ENCODE results near the gene FGD4.

Gene FGD4

DNA sequence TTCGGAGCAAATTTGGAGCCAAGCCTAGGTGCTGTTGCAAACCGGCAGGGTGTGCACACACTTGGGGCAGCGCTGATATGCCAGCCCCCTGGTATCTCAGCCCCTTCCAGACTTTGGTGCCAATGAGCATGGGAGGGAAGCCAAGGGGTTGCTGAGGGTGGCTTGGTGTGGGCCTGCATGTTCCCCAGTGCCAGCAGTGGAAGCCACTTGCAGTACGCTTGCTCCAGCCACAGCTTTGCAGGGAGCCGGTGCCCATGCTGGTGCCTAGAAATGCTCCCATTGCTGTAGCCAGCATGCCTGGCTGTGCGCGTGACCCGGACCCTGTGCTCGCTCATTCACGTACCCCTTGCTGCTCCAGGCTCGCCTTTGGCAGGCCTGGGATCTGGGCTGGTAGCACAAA, 212.6 kb downstream of the FGD4 start:
- DNase-seq (ENCODE audit: low read depth): no peak

DNA sequence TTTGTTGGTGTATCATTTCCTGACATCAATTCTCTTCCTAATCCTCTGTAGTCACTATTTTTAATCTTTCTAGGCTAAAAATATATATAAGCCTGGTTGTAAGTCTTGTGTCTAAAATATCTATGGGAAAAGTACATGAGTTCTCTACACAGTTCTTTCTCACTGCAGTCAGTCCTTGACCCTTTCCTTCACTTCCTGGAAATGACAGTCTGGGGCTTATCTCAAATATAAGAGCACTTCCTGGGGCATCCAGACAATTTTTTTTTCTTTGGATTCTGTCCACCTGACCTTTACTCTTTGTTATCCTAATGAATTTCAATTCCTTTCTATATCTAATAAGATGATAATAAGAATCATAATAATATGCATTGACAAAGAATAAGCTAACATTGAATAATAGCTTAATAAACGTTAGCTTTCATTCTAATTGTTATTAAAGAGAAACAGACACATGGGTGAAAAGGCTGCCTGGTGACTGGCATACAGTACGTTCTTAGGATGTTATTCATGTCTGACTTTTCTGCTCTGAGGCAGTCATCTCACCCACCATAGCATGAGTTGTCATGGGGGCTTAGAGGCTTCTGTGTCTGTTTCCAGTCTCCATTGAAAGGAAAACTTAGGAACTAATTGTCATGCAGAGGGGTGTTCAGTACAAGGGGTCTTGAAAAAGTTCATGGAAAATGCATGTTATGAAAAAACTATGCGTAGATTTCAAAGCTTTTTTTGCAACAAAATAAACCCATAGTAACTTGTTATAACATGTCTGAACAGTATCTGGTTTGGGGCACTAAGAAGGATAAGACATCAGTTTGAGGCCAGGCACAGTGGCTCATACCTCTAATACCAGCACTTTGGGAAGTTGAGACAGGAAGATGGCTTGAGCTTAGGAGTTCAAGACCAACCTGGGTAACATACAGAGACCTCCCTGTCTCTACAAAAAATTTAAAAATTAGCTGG, 213.6 kb downstream of the FGD4 start:
- no peak for DNase-seq (ENCODE audit: low read depth)

DNA sequence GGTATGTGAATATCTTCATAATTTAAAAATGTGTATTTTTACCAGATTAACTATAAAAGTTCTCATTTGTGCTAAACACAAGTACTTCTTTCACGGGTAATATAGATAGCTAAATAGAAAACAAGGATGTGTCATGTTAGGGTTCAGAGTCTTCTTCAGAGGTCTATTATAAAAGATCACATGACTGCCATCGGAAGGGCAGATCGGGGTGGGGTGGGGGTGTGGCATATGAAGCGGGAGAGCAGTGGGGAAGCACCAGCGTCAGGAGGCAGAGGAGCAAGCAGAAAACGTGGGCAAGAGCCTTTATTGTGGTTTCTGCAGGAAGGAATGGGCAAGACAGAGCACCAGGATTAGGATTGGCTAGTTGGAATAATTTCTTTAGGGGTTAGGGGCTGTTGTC, 216.1 kb downstream of the FGD4 start:
- DNase-seq (ENCODE audit: low read depth): no peak

DNA sequence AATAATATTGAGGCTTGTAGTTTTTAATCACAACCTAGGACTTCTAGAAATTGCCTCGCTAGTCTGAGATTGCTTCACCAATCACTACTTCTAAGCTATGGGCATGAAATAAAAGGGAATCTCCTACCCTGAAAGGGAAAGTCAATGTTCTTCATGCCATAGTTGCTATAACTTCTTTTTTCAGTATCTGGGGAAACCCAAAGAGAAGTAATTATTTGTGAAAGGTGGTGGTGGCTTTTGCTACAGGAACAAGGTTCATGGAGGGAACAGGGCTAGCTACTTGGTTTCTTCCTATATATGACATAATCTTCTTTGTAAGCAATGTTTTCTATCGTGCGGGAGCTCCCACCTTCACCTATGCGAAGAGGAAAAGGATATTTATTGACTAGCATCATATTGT, 218.2 kb downstream of the FGD4 start:
- no peak for DNase-seq (ENCODE audit: low read depth)

DNA sequence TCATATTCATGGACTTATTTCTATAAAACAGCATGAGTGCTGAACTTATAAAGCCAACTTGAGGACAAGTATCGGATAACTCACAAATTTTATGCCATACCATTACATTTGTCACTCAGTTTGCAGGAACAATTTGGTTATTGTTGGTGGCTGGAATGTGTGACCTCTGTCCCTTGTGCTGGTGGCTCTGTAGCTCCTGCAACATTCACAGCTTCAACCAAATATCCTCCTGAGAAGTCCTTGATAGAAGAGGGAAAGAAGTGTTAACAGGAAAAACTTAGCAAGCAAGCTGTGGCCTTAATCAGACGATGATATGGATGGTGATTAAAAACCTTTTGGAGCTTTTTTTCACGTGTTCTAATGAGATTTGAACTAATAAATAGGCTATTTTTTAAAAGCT, 218.8 kb downstream of the FGD4 start:
- no peak for DNase-seq (ENCODE audit: low read depth)

DNA sequence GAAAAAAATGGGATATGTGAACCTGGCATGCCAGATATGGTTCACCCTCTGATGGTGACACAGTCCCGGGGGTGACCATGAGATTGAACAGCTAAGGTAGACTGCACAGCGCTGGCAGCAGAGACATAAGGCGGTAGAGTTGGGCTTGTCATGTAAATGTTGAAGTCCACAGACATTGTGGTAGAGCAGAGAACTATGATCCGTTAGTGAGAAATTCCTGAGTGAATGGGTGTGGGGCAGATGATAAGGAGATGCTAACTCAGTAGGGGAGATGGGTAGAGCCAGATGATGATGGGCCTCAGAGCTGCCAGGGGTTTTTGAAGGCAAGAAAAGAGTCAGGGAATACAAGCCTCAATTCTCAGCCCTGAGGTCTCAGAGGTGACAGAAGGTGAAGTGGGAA, 228.6 kb downstream of the FGD4 start:
- DNase-seq (ENCODE audit: low read depth): no peak

DNA sequence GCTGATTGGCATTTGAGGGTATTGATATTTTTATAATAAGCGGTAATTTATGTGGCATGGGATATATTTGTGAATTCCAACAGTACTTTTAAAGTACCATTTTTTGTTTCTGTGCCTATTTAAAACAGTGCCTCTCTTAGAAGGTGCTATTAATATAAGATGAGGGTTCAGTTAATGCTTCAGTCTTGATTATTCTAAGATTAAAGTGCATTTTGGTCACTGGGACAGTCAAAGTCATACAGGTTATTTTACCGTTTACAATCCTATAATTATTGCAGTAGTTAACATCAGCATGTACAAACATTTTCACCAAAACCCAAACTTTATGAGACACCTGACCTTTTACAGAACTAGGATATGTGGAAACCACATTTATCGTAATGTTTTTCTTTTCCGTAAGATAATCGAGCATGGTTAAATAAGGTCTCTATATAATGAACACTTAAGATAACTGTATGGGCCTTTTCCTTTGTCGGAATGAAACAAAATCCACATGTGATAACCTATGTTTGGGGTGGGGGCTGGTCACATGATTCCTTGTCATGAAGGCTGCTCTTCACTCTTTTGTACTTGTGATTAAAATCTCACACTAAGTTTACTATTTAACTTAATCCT, 242.0 kb downstream of the FGD4 start:
- no peak for DNase-seq (ENCODE audit: low read depth)

DNA sequence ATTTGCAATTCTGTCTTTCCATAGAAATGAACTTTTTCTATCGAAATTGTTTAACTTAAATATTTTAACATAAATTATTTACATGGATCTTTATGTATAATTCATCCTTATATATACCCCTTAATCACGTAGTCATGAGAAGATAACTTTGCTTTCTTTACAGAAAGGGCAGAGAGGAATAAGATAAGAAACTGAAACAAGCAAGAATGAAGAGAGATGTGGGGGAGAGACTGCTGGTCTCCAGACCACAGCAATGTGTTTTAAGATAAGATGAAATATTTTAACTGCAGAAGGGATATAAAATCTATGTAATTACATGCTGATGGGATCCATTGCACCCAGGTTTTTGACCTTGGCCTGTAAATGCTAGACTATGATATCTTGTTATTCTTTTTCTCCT, 245.1 kb downstream of the FGD4 start:
- DNase-seq (ENCODE audit: low read depth): peak; percentile 86

DNA sequence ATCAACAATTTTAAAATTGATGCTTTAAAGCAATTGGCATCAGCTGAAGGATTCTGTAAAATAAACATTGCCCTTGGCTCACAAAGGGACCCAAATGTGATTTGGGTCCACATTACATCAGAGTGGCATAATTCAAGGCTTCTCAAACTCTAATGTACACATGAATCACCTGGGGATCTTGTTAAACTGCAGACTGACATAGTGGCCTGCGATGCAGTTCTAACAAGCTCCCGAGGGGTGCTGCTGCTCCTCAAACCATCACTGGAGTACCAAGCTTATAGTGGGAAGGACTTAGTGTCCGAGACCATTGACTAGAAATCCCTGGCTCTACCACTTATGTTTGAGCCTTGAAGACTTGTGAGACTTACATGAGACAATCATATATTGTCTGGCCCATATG, 247.9 kb downstream of the FGD4 start:
- DNase-seq (ENCODE audit: low read depth): peak; percentile 44

DNA sequence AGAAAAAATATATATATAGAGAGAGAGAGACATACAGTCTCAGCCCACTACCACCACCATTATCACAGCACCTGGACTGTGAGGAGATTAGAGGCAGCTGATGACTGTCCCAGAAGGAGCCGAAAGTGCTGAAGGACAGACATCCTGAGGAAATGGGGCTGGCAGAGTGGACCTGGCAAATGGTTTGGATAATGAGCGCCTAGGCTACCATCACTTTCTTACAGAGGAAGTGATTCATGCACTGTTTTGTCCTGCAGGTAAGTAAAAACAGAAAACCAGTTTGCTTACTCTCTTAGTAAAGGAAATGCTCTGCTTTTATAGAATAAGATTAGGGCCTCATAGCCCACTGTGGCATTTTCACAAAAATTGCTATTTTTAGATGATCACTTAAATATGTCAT, 251.2 kb downstream of the FGD4 start:
- no peak for DNase-seq (ENCODE audit: low read depth)

DNA sequence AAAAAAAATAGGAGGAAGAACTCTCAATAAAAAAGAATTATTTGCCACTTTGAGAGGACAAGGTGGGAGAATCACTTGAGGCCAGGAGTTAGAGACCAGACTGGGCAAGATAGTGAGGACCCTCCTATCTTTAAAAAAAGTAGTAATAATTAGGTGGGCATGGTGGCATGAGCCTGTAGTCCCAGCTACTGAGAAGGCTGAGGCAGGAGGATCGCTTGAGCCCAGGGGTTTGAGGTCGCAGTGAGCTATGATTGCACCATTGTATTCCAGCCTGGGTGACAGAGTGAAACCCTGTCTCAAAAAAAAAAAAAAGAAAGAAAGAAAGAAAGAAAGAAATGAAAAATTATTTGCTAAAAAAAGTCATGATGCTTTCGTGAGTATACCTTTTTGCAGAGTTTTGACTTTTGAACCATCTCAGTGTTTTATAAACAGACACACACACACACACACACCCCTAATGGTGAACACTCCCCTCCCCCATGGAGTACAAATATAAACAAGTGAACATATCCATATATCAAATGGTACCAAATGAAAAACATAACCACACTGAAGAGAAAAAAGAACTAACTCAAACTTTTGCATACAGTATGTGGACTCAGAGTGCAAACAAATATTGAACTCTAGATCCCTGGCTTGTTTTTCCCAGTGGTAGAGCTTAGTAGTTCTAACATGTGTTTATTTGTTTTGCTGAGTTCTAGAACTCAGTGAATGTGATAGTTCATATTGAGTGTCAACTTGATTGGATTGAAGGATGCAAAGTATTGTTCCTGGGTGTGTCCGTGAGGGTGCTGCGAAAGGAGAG, 252.0 kb downstream of the FGD4 start:
- DNase-seq (ENCODE audit: low read depth): no peak

DNA sequence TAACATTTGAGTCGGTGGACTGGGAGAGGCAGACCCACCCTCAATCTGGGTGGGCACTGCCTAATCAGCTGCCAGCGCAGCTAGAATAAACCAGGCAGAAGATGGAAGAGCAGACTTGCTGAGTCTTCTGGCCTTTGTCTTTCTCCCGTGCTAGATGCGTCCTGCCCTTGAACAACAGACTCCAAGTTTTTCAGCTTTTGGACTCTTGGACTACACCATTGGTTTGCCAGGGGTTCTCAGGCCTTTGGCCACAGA, 252.5 kb downstream of the FGD4 start:
- DNase-seq (ENCODE audit: low read depth): no peak

DNA sequence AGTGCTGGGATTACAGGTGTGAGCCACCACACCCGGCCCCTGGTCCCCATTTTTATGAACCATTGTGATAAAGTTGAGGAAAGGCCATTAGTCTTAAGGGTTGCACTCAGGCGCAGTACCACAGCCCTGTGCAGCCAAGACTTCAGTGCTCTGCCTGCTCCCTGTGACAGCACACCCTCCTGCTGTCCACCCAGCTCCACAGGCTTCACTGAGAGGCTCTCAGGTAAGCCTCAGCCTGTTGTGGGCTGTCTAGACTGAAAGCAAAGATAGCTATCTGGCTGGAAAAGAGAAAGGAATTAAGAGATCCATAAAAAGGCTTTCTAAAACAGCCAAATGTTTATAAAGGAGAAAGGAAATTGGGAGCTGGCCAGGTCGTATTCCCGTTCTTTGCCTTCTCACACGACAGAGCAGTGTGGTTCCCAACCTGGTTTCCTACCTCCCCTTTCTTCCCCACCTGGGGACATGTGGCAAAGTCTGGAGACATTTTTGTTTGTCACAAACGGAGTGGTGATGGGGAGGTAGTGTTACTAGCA, 260.6 kb downstream of the FGD4 start:
- DNase-seq (ENCODE audit: low read depth): no peak

DNA sequence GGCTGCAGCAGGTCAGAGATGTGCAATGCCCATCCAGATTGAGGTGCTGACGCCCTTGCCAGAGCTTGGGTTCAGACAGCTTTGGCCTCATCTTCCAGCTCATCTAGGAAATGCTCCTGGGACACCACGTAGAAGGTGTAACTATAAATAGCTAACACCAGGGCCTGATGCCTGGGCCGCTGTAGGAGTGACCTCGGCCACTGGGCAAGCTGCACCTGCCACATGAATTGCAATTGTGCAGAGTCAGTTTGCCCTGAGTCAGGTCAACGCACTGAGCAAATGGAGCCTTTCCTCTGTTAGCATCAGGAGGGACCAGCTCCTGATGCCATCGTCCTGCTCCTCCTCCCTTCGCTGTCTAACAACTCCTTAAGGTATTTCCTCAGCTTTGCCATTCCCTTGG, 262.3 kb downstream of the FGD4 start:
- no peak for DNase-seq (ENCODE audit: low read depth)

DNA sequence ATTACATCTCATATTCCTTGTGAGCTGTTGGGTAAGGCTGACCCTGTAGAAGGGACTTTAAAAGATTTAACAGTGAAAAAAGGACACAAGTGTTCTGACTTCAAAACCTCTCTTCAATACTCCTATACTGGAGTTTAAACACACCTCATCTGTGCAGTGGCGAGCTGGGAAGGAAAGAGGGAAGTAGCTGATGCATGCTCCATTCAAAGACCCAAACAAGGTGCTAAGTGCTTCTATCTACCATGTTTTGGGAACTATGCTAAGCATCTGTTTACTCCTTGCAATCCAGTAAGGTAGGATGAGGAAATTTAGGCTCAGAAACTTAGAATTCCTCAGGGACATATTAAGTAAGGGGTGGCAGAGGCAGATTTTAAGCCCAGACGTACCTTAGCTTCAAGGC, 263.3 kb downstream of the FGD4 start:
- DNase-seq (ENCODE audit: low read depth): no peak

DNA sequence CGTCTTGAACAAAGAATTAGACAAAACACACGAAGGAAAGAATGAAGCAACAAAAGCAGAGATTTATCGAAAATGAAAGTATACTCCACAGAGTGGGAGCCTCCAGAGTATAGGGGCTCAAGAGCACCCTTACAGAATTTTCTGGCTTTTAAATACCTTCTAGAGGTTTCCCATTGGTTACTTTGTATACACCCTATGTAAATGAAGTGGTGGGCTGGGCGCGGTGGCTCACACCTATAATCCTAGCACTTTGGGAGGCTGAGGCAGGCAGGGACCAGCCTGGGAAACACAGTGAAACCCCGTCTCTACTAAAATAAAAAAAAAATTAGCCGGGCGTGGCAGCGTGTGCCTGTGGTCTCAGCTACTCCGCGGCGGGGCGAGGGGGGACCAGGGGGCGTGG, 266.7 kb downstream of the FGD4 start:
- no peak for DNase-seq (ENCODE audit: low read depth)

DNA sequence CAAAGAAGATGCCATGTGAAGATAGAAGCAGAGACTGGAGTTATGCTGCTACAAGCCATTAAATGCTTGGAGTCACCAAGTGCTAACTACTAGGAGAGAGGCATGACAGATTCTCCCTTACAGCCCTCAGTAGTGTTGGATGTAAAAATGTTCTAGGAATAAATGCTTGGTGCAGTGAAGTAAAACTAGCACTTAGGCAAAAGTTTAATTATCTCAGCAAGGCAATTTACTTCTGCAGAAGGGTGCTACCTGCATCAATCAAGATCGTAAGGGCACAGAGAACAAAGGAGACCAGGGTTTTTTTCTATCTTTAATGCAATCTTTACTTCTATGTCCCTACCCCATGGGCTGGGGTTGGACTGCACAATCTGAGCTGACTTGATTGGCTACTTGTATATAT, 270.2 kb downstream of the FGD4 start:
- DNase-seq (ENCODE audit: low read depth): no peak

DNA sequence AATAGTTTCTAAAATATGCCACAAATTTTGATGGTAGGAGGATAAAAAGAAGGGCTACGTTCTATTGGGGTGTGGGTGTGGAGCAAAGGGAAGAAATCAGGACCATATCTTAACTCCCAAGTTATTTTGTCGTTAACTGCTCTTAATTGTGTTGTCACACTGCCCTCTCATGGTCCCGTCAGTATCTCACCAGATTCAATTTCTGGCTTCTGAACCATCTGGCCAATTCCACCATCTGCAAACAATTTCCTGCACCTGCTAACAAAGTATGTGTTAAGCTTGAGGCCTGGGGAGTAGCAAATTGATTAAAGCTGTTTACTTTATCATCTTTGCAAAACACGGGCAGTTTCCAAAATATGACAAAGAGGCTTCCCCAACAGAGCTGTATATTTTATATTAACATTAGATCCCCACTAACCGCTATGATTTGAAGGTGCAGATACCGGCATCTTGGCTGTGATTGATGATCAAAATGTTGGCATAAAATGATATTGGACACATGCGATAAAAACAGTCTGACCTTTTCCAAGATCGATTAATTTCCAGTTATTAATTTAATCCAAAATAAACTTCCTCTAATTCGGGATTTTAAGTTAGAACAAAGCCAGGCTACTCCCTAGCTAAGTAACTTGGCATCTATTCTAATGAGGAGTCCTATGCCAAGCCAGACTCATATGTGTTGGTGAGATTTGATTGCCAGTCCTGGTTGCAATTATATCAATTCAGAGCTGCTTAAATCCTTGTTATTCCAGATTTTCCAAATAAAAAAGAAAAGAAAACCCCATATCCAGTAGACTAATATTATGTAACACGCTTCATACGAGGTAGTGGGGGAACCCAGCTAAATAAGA, 272.8 kb downstream of the FGD4 start:
- DNase-seq (ENCODE audit: low read depth): peak; percentile 67

DNA sequence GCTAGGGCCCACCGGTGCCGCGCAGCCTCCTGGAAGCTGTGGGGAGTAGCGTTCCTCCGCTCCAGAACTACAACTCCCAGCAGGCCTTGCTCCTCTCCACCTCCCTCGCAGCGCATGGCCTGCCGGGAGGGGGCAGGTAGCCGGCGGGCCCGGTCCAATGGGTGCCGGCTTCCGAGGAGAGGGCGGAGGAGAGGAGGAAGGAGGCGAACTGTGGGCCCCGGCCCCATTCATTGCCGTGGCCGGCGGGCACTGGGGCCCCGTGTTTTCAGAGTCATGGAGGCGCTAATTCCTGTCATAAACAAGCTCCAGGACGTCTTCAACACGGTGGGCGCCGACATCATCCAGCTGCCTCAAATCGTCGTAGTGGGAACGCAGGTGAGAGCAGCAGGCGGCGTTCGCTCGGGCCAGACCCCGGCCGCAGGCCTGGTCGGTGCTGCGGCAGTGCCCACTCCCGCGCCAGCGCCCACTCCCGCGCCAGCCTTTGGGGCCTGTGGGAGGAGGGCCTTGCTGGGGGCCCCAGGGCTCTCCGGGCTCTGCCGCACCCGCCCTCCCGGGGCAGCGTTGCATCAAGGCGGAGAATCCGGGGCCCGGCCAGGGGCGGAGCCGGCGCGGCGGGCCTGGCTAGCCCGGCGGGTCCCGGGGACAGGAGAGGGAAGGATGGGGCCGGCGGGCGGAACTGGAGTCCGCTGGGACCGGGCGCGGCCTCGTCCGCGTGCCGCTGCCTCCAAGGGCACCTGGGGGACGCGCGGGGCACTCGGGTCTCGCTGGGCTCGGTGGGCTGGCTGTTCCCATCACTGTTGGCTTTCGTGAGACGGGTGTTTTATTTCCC, 279.9 kb downstream of the FGD4 start, which contains the start of gene DNM1L:
TSS of gene DNM1L (plus strand) at position 211 of the 829 bp plus-strand sequence. CDS start at position 274, 63 bp downstream.
- peak; percentile 97 for DNase-seq (ENCODE audit: low read depth)

DNA sequence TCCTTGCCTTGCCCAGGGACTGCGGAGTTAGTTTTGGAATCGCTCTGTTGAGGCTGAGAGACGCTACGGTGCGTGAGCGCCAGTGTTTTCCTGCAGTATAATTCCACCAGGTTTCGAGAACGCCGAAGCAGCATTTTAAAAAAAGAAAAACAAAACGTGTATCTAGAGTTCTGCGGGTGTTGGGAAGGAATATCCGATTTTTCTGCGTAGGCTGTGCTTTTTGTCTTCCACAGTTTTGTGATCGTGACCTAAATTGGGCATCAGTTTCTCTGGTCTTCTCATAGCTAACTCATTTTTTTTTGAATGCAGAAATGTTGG, 280.5 kb downstream of the FGD4 start:
- no peak for DNase-seq (ENCODE audit: low read depth)

DNA sequence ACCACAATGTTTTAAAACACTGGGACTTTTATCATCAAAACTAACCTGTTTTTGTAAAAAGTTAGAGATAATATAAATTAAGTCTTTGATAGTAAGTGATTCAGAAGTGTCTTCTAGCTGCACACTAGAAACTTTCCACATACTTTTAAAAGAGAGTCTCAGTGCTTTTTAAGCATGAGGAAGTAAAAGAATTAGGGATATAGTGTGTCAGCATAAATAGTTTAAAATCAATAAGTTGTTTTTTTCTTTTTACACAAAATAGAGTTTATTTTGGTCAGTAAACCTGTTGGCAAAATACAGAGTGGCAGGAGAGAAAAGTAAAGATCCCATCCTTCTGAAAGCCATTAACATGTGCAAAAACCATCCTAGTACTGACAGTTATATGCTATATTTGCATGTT, 281.4 kb downstream of the FGD4 start:
- no peak for DNase-seq (ENCODE audit: low read depth)
